ENCODE data around the gene PTPRN. TPM values are rescaled to one million over a fixed set of nuclear protein-coding genes. Genes with fewer than 3 reads are reported as not detected.
A peak's percentile ranks its signal among the peaks of the same experiment; 100 is the strongest.

Gene PTPRN
- polyA plus RNA-seq, 1 donor from 2014 or later: 66.4 TPM

GRCh38 chr2:219350710-219351221 is 41.6 kb upstream of the PTPRN start:
- Histone ChIP-seq H3K4me3 (ENCODE audit: low read length) (peak overlapping the region; percentile 35), H3K27ac (ENCODE audit: low read length) (peak overlapping the region; percentile 69), H3K27me3 (ENCODE audit: insufficient read depth, low read depth, low read length) (peaks cover 4% of the 10 kb centered on the region), H3K79me2 (replicated peaks; ENCODE audit: insufficient read depth, low read length) (no peaks in the 10 kb centered on the region), H3K36me3 (ENCODE audit: insufficient read depth, low read length) (no peaks in the 10 kb centered on the region), H3K9me2 (ENCODE audit: insufficient read depth, low read length) (no peaks in the 10 kb centered on the region), H3K9ac (ENCODE audit: low read length) (peak overlapping the region; percentile 26), H2AFZ (ENCODE audit: low read depth, low read length) (no peak overlapping the region), H3K4me2 (ENCODE audit: low read length) (peak overlapping the region; percentile 44), H4K20me1 (ENCODE audit: insufficient read depth) (no peaks in the 10 kb centered on the region), H3K9me3 (ENCODE audit: low read length) (no peaks in the 10 kb centered on the region), H3F3A (ENCODE audit: insufficient read depth, low read length, poor library complexity, severe bottlenecking) (no peaks in the 10 kb centered on the region)
- TF ChIP-seq MXI1 (conservative IDR thresholded peaks at IDR 0.05; ENCODE audit: poor library complexity, severe bottlenecking): no peak
- TF ChIP-seq EP300 (conservative IDR thresholded peaks at IDR 0.05; ENCODE audit: poor library complexity, severe bottlenecking): peak; percentile 42
- TF ChIP-seq POLR2AphosphoS5 (IDR thresholded peaks at IDR 0.05): peak; percentile 39
- TF ChIP-seq RAD21 (conservative IDR thresholded peaks at IDR 0.05): peak; percentile 9
- TF ChIP-seq, protein P1, sequence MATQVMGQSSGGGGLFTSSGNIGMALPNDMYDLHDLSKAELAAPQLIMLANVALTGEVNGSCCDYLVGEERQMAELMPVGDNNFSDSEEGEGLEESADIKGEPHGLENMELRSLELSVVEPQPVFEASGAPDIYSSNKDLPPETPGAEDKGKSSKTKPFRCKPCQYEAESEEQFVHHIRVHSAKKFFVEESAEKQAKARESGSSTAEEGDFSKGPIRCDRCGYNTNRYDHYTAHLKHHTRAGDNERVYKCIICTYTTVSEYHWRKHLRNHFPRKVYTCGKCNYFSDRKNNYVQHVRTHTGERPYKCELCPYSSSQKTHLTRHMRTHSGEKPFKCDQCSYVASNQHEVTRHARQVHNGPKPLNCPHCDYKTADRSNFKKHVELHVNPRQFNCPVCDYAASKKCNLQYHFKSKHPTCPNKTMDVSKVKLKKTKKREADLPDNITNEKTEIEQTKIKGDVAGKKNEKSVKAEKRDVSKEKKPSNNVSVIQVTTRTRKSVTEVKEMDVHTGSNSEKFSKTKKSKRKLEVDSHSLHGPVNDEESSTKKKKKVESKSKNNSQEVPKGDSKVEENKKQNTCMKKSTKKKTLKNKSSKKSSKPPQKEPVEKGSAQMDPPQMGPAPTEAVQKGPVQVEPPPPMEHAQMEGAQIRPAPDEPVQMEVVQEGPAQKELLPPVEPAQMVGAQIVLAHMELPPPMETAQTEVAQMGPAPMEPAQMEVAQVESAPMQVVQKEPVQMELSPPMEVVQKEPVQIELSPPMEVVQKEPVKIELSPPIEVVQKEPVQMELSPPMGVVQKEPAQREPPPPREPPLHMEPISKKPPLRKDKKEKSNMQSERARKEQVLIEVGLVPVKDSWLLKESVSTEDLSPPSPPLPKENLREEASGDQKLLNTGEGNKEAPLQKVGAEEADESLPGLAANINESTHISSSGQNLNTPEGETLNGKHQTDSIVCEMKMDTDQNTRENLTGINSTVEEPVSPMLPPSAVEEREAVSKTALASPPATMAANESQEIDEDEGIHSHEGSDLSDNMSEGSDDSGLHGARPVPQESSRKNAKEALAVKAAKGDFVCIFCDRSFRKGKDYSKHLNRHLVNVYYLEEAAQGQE (IDR thresholded peaks at IDR 0.05; ENCODE audit: borderline replicate concordance): peak; percentile 98

DNA sequence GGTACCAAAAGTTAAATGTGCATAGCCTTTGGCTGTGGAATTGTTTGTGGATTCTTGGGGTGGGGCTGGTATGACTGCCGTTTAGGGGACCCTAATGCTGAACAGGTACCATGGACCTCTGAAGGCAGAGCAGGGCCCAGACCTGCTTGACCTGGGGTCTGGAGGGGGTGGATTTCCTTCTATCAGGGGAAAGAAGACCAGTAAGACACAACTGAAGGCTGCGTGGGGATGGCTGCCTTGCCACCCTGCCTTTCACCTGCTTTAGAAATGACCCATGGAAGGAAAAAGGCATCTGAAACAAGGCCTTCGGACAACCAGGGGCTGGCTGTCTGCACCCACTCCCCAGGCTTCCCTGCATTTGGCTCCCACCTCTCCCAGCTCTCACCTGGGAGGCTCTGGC is 41.0 kb upstream of the PTPRN start:
- H3K4me3 ChIP-seq (ENCODE audit: low read length): peak overlapping the region; percentile 35
- H3K9ac ChIP-seq (ENCODE audit: low read length): peak overlapping the region; percentile 26
- no peaks in the 10 kb centered on the region for H3K9me2 ChIP-seq (ENCODE audit: insufficient read depth, low read length)
- no peaks in the 10 kb centered on the region for H3K79me2 ChIP-seq (replicated peaks; ENCODE audit: insufficient read depth, low read length)
- no peaks in the 10 kb centered on the region for H3F3A ChIP-seq (ENCODE audit: insufficient read depth, low read length, poor library complexity, severe bottlenecking)
- H2AFZ ChIP-seq (ENCODE audit: low read depth, low read length): no peak overlapping the region
- H3K27me3 ChIP-seq (ENCODE audit: insufficient read depth, low read depth, low read length): peaks cover 3% of the 10 kb centered on the region
- TF ChIP-seq SMC3 (conservative IDR thresholded peaks at IDR 0.05; ENCODE audit: poor library complexity): no peak
- H4K20me1 ChIP-seq (ENCODE audit: insufficient read depth): no peaks in the 10 kb centered on the region
- no peaks in the 10 kb centered on the region for H3K9me3 ChIP-seq (ENCODE audit: low read length)
- H3K4me2 ChIP-seq (ENCODE audit: low read length): no peak overlapping the region
- no peaks in the 10 kb centered on the region for H3K36me3 ChIP-seq (ENCODE audit: insufficient read depth, low read length)
- peak overlapping the region; percentile 69 for H3K27ac ChIP-seq (ENCODE audit: low read length)

GRCh38 chr2:219344751-219345430 is 35.7 kb upstream of the PTPRN start:
- Histone ChIP-seq H3K36me3 (ENCODE audit: insufficient read depth, low read length) (no peaks in the 10 kb centered on the region), H3K79me2 (replicated peaks; ENCODE audit: insufficient read depth, low read length) (no peaks in the 10 kb centered on the region), H2AFZ (ENCODE audit: low read depth, low read length) (no peak overlapping the region), H3K9me2 (ENCODE audit: insufficient read depth, low read length) (no peaks in the 10 kb centered on the region), H3K27me3 (ENCODE audit: insufficient read depth, low read depth, low read length) (no peaks in the 10 kb centered on the region), H3K27ac (ENCODE audit: low read length) (no peak overlapping the region), H3K9me3 (ENCODE audit: low read length) (no peaks in the 10 kb centered on the region), H4K20me1 (ENCODE audit: insufficient read depth) (no peaks in the 10 kb centered on the region), H3F3A (ENCODE audit: insufficient read depth, low read length, poor library complexity, severe bottlenecking) (no peaks in the 10 kb centered on the region), H3K4me2 (ENCODE audit: low read length) (no peak overlapping the region), H3K4me3 (ENCODE audit: low read length) (no peak overlapping the region), H3K9ac (ENCODE audit: low read length) (no peak overlapping the region)
- TF ChIP-seq, protein P1 (IDR thresholded peaks at IDR 0.05; ENCODE audit: borderline replicate concordance): no peak
- TF ChIP-seq, protein P2, sequence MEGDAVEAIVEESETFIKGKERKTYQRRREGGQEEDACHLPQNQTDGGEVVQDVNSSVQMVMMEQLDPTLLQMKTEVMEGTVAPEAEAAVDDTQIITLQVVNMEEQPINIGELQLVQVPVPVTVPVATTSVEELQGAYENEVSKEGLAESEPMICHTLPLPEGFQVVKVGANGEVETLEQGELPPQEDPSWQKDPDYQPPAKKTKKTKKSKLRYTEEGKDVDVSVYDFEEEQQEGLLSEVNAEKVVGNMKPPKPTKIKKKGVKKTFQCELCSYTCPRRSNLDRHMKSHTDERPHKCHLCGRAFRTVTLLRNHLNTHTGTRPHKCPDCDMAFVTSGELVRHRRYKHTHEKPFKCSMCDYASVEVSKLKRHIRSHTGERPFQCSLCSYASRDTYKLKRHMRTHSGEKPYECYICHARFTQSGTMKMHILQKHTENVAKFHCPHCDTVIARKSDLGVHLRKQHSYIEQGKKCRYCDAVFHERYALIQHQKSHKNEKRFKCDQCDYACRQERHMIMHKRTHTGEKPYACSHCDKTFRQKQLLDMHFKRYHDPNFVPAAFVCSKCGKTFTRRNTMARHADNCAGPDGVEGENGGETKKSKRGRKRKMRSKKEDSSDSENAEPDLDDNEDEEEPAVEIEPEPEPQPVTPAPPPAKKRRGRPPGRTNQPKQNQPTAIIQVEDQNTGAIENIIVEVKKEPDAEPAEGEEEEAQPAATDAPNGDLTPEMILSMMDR (IDR thresholded peaks at IDR 0.05; ENCODE audit: poor library complexity, severe bottlenecking): peak; percentile 8
